Measurements from ENCODE around the gene MMP15.
"Not testable (repeated sequence)": the region's sequence is repeated elsewhere in the genome, so short reads cannot be mapped to it uniquely, and the experiment has no call there.

MMP15 gene

DNA sequence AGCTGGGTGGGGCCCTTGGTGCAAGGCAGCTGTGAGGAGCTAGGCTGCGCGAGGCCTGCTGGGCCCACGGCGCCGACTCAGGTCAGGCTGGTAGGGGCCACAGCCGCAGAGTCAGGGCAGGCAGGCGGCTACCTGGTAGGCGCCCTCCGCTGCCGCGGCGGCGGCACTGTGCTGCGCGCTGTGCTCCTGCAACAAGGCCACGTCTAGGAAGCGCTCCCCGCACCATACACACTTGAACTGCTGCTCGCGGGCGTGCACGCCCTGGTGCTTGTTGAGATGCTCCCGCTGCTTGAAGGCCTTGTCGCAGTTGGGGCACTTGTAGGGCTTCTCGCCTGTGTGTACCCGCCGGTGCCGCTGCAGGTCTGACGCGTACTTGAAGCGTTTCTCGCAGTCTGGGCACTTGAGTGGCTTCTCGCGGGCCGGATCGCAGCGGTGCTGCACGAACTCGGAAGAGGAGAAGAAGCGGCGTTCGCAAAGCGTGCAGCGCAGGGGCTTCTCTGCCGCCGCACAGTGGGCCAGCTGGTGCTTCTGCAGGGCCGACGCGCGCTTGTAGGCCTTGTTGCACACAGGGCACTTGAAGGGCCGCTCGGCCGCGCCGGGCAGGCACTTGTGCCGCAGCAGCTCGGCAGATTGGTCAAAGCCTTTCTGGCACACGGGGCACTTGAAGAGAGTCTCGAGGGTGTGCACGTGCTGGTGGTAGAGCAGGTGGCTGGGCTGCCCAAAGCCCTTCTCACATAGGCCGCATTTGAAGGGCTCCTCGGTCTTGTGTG, 29.0 kb upstream of the MMP15 start:
- no peak for DNase-seq (ENCODE audit: low read depth)

DNA sequence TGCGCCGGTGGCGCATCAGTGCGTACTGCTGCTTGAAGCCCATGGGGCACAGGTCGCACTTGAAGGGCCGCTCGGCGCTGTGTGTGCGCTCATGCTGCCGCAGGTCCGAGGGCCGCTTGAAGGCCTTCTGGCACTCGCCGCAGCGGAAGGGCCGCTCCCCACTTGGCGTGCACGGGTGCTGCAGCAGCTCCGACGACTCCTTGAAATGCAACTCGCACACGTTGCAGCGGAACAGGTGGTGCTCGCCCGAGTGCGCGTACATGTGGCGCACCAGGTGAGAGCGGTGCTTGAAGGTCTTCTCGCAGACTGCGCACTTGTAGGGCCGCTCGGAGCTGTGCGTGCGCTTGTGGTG, 28.4 kb upstream of the MMP15 start:
- DNase-seq (ENCODE audit: low read depth), result no peak

DNA sequence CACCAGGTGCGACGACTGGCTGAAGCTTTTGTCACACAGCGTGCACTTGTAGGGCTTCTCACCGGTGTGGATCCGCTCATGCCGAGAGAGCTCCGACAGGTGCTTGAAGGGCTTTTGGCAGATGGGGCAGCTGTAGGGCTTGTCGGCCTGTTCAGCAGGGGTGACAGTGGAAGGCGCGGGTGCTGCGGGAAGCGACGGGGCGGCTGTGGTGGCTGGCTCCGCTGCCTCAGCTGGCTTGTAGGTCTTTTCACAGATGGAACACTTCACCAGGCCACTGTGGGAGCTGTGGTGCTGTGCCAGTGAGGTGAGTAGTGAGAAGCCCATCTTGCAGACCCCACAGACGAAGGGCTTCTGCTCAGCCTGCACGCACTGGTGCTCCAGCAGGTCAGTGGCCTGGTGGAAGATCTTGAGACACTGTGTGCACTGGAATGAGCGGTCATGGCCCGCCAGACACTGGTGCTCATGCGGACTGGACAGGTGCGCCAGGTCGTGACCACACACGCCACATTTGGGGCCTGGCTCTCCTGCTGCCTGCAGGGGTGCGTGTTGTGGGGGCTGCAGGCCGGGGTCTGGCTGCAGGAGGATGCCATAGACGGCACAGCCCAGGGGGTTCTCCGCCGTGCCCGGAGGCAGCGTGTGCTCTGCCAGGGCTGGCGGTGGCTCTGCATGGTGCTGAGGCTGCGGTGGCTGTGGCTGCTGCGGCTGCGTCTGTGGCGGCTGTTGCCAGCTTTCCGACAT, 27.9 kb upstream of the MMP15 start:
- DNase-seq (ENCODE audit: low read depth), result no peak

DNA sequence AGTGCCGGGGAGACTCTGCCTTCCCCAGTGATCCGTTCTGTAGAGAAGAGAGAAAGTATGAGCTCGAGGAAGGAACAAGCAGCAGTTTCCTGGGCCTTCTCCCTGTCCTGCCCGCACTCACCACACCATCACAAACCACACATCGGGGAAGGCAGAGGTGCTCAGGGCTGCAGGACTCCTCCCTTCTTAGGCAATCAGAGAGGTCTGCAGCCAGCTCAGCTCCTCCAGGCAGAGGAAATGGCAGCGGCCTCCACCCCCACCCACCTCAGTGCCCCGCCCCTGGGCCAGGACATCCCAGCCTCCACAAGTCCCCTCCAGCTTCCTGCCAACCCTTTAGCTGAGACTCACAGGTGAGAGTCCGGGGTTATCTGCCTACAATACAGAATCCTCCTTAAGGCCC, 27.1 kb upstream of the MMP15 start:
- no peak for DNase-seq (ENCODE audit: low read depth)

DNA sequence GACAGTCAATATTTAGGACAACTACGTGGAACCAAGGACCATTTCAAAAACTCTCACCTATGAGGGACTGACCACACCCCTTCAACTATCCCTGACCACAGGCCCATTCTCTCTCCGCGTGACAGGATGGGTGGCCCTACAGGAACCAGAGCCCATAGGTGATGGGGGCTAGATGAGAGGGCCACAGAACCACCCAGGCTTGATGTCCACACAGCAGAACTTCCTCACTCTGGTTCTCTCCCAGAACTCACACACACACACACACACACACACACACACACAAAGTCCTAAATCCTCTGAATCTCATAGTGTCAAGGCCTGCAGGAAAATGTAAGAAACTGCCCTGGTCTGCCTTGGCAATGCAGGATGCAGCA, 26.6 kb upstream of the MMP15 start:
- DNase-seq (ENCODE audit: low read depth), result no peak

DNA sequence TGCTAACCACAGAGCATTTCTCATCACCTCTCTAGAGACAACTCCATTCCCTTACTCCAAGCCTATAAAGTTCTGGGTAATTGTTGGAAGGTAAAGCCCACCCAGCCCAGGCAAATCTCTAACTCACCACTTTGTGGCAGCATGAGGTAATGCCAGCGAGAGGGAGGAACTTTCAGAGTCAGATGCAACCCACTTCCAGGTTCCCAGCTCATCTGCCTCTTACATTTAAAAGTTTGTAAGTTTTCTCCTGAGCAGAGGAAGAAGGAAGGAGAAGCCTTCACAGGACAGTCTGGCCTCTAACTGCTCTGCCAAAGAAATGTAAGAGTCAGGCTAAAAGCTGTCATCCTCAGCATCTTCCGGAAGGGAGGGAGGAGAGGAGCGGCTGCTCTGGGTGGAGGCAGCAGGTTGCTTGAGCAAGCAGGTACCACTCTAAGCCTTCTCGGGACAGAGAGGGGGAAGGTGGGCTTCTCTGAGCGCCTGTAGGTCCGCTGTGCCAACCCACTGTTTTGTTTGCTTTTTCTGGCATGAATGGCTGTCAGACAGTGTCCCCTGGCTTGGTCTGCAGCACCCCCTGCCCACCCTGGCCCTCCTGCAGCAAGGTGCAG, 26.1 kb upstream of the MMP15 start:
- no peak for DNase-seq (ENCODE audit: low read depth)

DNA sequence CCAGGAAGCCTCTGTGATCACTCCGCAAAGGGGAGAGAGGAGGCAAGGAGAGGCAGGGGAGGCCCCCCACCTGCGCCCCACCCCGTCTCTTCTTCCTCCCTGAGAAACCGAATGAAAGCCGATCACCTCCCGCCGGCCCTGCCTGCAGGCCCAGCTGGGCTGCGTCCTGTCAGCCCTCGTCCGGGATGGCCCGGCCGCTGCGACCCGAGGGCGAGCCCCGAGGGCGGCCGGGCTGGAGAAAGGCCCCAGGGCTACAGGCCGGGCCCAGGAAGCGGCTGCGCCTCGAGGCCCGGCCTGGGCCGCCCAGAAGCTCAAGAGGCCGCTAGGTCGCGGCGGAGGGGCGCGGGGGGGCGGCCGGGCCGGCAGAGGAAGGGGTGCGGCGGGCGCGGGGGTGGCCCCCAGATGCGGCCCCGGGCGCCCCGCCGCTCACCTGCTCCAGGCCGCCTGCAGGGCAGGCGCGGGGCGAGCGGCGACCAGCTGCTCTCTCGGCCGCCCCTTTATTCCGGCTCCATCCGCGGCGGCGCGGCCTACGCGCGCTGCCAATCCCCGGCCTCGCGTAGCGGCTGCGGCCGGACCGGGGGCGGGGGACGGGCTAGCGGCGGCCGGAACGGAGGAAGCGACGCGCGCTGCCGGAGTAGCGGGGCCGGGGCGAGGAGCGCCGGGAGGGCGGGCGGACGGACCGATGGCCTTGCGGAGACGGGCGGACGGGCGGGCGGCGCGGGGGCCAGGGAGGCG, 25.4 kb upstream of the MMP15 start, which contains the start of gene ZNF319:
Gene ZNF319 (minus strand): TSS at position 702 of the 735 bp plus-strand sequence. CDS start 2,407 bp downstream, outside the sequence.
- no peak for DNase-seq (ENCODE audit: low read depth)

DNA sequence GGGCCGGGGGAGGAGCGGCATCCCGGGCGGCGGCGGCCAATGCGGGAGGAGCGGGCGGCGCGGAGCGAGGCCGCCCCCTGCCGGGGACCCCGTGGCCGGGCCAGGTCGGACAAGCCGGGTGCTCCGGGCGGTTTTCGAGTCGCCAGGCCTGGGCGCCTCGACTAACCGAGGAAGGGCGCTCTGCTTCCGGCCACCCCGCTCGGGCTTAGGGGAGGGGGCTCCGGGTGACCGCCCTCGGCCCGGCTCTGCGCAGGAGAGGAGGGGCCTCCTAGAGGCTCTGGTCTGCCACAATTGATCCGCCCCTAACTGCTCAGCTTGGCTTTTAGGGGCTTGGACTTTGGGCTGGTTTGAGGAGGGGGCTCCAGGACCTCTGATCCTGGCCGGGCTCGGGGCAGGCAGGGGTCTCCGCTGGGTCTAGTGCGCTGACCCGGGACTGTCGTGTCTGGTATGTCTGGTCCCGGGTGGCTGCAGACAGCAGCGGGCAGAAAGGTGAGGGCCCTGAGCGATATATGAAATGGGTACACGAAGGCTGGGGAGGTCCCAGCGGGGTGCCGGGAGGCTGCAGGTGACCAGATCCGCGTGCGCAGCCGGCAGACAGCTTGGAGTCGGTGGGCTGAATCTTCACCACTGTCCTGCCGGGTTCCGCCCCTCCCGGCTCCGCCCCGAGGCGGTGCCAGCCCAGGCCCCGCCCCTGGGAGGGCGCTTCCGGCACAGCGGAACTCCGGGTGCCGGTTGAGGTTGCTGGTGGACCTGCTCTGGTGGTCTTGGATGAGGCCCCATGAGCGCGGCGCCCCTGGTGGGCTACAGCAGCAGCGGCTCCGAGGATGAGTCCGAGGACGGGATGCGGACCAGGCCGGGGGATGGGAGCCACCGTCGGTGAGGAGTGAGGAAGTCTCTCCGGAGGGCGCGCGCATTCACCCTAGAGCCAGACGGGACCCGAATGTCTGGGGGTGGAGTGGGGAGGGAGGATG, 24.6 kb upstream of the MMP15 start, which contains the start of gene USB1:
Gene USB1 (plus strand): TSS at position 702 of the 971 bp plus-strand sequence. CDS start 77 bp downstream, at position 779.
- DNase-seq (ENCODE audit: low read depth), result peak; percentile 73

DNA sequence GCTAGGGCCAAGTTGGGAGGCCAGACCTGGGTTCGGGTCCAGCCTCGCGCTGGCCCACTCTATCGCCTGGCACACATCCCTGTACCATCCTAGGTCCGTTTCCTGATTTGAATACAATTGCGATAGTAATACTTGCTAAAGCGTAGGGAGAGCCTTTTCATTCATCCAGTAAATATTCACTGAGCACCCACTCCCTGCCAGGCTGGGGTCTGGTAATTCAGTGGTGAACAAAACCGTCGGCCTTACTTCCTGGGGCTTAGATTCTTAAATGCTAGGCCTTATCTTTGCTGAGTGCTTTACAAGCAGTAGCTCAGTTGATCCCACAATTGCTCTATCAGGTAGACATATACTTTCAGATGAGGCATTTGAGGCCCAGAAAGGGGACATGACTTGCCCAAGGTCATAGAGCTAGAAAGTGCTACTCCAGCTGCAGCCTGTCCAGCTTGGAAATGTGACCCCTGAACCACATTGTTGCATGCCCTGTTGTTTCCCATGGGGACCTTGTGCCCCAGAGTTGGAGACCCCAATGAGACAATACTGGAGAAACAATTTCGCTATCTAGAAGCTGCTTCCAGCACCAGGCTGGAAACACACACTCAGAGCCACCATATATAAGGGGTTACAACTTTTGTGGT, 23.7 kb upstream of the MMP15 start:
- no peak for DNase-seq (ENCODE audit: low read depth)

DNA sequence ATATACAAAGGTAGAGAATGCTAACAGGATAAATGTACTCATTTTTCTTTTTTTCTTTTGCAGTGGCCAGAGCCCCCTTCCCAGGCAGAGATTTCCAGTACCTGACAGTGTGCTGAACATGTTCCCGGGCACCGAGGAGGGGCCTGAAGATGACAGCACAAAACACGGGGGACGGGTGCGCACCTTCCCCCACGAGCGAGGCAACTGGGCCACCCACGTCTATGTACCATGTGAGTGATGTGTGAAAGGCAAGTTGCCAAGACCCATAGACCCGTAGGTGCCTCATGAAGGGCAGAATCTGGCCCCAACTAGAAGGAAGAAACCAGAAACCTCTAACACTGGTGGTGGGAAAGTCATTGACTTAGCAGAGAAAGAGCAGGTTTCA, 23.1 kb upstream of the MMP15 start:
- no peak for DNase-seq (ENCODE audit: low read depth)

DNA sequence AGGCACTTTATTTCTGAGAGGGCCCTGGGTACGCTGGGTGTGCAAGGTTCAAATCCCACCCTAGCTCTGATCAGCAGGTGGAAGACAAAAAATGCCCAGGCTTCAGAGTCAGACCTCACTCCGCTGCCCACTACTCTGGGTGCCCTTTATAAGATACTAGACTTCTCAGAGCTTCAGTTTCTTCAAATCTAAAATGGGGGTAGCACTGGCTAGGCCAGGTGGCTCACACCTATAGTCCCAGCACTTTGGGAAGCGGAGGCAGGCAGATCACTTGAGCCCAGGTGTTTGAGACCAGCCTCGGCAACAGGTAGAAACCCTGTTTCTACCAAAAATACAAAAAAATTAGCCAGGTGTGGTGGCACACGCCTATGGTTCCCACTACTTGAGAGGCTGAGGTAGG, 22.6 kb upstream of the MMP15 start:
- DNase-seq (ENCODE audit: low read depth), result no peak

DNA sequence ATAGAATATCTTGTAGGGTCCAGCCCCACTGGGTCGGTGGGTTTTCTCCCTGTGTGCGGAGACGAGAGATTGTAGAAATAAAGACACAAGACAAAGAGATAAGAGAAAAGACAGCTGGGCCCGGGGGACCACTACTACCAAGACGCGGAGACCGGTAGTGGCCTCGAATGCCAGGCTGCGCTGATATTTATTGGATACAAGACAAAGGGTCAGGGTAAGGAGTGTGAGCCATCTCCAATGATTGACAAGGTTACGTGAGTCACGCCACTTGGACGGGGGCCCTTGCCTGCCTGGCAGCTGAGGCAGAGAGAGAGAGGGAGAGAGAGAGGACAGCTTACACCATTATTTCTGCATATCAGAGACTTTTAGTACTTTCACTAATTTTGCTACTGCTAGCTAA, 20.8 kb upstream of the MMP15 start:
- not testable (repeated sequence) for DNase-seq (ENCODE audit: low read depth)

DNA sequence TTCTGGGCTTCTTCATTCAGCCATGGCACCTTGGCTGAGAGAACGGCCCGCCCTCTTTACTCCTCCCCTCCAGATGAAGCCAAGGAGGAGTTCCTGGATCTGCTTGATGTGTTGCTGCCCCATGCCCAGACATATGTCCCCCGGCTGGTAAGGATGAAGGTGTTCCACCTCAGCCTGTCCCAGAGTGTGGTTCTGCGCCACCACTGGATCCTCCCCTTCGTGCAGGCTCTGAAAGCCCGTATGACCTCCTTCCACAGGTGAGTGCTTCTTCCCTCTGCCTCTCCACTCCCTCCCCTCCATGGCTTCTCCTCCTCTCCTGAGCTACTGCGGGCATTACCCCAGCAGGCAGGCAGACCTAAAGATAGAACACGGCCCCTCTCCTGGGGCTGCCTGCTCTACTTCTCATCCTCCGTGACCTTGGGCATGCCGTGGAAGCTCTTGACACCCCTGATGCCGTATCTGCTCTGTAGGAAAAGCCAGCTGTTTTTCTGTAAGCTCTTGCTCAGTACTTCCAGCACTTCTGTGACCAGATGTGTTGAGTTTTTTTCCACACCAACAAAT, 15.6 kb upstream of the MMP15 start:
- no peak for DNase-seq (ENCODE audit: low read depth)

DNA sequence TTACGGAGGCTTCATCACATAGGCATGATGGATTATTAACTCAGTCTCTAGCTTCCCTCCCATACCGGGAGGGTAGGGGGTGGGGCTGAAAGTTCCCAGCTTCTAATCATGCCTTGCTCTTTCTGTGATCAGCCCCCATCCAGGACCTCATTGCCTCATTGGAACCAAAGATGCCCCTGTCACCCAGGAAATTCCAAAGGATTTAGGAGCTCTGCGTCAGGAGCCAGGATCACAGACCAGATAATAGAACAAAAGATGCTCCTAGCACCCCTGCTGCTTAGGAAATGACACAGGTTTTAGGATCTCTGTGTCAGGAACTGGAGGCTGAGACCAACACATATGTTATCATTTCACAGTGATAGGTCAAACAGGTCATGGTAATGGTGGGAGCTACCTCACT, 14.7 kb upstream of the MMP15 start:
- DNase-seq (ENCODE audit: low read depth), result no peak

DNA sequence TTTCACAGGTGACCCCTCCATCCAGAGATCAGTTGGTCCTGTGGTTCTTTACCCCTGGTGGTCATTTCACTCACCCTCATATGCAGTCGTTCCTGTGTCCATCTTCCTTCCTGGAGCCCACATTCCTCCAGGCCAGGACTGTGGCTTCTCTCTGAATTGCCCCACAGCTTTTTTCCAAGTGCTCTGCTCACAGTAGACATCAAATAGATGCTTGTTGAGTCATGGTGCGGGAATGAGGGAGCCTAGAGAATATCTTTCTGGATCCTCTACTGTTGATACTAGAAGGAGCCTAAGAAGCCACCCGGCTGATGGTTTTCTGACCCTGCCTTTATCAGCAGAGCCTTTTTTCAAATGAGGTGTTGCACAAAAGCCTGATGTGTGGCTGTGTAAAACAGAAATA, 13.9 kb upstream of the MMP15 start:
- no peak for DNase-seq (ENCODE audit: low read depth)

DNA sequence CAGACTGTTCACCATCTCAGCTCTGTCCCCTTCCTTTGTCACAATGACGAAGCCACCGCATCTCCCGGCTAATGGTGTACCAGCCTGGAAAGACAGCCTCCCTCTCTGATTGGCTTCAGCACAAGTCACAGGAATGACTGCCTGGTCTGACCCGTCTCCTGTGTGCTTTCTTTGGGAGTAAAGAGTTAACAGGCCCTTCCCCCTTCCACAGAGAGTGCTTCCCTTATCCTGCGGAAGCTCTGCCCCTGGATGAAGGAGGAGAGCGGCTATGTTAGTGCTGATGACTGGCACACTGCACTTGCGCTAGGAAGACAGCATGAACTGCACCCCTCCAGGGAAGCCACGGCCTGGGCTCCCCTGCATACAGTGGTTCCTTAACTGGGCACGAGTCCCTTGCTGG, 13.1 kb upstream of the MMP15 start:
- no peak for DNase-seq (ENCODE audit: low read depth)

DNA sequence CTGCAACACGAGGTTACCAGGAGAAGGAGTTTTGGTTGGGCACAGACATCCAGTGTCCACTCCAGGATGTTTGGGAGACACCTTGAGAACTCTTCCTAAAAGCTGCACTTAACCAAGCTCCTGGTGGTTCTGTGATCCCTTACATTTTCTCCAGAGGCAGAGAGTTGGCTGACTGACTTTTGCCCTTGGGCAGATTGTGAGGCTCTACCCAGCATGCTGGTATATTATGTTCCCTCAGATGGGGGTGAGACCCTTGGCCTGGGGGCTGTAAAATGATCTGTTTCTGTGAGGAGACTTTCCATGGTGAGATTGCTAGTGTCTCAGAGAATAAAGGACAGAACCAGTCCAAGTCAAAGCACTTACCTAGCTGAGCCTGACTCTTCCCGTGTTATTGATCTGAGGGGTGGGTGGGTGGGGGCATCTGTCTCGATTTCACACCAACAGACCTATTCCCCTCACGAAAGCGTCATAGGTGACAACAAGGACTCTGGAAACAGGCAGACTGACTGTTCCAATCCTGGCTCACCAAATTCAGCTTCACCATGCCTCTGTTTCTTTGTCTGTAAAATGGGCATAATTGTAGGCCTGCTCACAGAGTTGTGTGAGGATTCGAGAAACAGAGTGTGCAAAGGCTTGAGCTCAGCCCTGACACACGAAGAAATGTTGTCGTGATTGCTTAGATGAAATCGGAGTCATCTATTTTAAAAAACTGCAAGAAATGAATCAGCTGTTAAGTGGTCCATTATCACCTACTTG, 12.2 kb upstream of the MMP15 start:
- DNase-seq (ENCODE audit: low read depth), result no peak

DNA sequence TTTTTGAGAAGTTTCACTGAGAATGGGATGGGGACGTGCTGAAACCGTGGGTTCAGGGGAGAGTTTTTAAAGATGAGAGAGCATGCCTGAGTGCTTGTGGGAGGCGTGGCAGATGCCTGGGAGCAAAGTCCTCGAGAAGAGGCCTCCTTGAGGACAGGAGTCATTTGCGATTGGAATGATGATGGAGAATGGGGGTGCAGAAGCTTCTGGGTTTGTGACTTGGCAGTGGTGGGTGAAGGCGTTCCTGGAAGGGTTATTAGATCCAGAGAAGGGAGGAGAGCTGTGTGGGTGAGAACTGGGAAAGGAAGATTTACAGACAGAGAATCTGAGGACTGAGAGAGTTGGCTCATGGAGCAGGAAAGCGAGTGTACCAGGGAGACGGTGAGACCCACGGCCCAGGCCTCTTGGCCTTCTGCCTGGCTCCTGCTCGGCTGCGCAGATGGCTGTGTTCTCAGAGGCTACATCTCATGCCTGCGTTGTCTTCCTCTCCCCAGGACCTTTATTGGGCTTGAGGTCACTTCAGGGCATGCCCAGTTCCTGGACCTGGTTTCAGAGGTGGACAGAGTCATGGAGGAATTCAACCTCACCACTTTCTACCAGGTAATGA, 8.6 kb upstream of the MMP15 start:
- no peak for DNase-seq (ENCODE audit: low read depth)

DNA sequence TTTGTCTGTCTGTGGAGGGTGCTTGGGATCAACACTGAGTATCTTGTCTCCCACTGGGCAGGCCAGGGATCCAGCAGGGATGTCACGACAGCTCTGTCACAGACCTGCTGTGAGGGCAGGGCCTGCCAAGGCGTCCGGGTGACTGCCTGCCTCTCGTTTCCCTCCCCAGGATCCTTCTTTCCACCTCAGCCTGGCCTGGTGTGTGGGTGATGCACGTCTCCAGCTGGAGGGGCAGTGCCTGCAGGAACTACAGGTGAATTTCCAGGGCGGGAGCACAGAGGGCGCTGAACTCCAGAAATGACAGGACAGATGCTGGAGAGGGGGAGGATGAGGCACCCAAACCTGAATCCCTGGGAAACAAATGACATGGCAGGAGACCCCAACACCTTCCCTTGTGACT, 6.8 kb upstream of the MMP15 start:
- no peak for DNase-seq (ENCODE audit: low read depth)

Data from stimulated activated CD4-positive, alpha-beta T cell treated with anti-CD3 and anti-CD28 coated beads, Interleukin-2, amount 100 ng/mL, for 4 hours (primary cell).